HTR-8/SVneo (cell line): Measurements from ENCODE around the gene RPUSD1.
"Not testable (repeated sequence)": the region's sequence is repeated elsewhere in the genome, so short reads cannot be mapped to it uniquely, and the experiment has no call there.

Experiments used
- DNase-seq: peaks from one replicate; pipeline ENCODE4 v3.0.0; 2011; ENCODE audit warnings: low spot score, mixed read lengths; ENCODE audit not compliant: insufficient read length
- FAIRE-seq: peaks from 2 replicates; lab custom pipeline; 2011; peaks lifted over from hg19 to GRCh38; lab: Jason Lieb, UNC

RPUSD1 gene, protein sequence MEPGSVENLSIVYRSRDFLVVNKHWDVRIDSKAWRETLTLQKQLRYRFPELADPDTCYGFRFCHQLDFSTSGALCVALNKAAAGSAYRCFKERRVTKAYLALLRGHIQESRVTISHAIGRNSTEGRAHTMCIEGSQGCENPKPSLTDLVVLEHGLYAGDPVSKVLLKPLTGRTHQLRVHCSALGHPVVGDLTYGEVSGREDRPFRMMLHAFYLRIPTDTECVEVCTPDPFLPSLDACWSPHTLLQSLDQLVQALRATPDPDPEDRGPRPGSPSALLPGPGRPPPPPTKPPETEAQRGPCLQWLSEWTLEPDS

DNA sequence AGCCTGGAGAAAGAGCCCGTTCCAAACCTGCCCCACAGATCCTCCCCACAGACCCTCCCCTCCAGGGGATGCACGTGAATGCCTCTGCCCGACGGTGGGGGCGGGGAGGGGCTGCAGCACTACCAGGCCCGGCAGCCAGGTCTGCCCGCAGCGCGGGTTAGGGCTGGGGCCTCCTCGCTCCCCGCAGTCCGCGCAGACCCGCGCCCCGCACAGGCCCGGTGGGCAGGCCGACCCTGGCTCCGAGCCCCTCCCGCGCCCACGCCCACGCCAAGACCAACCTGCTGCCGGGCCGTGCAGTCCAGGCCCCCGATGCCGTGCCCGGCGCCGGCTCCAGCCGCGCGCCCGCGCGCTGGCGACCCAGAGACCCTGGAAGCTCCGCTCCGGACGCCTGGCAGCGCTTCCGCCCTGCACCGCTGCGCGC lies at the start of gene RPUSD1:
RPUSD1 (minus strand) TSS at position 404 of the 421 bp plus-strand sequence. CDS start 644 bp downstream, outside the sequence.
- no peak for FAIRE-seq
- DNase-seq, result no peak

DNA sequence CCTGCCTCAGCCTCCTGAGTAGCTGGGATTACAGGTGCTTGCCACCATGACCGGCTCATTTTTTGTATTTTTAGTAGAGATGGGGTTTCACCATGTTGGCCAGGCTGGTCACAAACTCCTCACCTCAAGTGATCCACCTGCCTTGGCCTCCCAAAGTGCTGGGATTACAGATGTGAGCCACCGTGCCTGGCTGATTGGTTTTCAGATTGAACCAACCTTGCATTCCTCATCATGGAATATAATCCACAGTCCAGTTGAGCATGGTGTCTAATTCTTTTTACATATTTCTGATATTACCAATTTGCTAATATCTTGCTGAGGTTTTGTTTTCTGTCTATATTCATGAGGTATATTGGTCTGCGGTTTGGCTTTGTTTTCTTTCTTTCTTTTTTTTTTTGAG lies 48.6 kb upstream of the RPUSD1 start:
- not testable (repeated sequence) for FAIRE-seq

GRCh38 chr16:836221-836620 lies 48.0 kb upstream of the RPUSD1 start:
- no peak for FAIRE-seq

More for the DNA sequence above, 48.6 kb upstream of the RPUSD1 start:
- DNase-seq, result not testable (repeated sequence)

GRCh38 chr16:835373-835772 lies 47.2 kb upstream of the RPUSD1 start:
- no peak for DNase-seq
- no peak for FAIRE-seq

More at GRCh38 chr16:836221-836620, 48.0 kb upstream of the RPUSD1 start:
- DNase-seq, result no peak

DNA sequence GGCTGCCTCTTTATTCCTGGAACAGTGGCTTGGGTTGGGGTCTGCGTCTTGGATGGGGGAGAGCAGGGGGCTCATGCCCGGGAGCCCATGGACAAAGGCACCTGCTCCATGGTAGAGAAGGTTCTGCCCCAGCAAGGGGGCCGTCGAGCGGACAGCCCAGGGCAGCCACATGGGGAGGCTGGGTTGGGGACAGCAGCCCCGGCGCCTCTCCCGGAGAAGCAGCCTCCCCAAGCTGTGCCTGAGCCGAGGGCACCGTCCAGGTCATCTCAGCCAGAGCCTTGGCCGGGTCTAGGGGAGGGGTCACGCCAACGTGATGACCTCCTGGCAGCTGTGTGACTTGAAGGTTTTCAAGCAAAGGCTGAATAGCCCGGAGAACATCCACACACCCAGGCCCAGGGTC lies 45.2 kb upstream of the RPUSD1 start:
- FAIRE-seq, result no peak
- no peak for DNase-seq

DNA sequence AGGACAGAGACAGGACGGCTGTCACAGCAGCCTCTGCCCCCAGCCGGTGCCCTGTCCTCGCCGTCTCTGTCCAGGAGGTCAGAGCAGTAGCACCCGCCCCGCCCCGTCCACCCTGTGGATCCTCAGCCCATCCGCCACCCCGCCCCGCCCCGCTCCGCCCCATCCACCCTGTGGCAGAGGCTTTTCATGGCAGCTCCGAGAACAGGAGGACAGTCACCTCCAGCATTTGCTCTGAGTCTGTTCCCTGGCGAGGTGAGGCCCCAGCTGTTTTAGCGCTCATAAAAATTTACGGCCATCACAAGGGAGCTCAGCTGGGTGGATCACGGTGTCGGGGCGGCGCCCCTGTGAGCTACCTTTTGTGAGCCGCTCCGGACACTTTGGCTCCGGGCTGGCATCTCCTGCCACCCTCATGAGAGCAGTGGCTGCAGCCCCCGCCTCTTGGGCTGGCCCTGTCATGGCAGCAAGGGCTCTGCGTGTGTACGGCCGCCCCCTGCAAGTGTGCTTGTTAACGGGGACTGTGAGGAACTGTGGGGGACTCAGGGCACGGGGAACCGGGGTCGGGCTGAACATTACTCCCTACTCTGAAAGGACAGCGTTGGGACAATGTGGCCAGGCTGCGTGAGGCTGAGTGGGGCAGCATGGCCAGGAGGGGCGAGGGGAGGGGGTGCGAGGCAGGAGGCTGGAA lies 44.6 kb upstream of the RPUSD1 start:
- no peak for FAIRE-seq
- no peak for DNase-seq

- no peak for FAIRE-seq
- DNase-seq, result no peak
Observed at GRCh38 chr16:831571-832413, 43.6 kb upstream of the RPUSD1 start.

- FAIRE-seq (no peak), DNase-seq (no peak)
Observed at GRCh38 chr16:830871-831570, 42.8 kb upstream of the RPUSD1 start.

DNA sequence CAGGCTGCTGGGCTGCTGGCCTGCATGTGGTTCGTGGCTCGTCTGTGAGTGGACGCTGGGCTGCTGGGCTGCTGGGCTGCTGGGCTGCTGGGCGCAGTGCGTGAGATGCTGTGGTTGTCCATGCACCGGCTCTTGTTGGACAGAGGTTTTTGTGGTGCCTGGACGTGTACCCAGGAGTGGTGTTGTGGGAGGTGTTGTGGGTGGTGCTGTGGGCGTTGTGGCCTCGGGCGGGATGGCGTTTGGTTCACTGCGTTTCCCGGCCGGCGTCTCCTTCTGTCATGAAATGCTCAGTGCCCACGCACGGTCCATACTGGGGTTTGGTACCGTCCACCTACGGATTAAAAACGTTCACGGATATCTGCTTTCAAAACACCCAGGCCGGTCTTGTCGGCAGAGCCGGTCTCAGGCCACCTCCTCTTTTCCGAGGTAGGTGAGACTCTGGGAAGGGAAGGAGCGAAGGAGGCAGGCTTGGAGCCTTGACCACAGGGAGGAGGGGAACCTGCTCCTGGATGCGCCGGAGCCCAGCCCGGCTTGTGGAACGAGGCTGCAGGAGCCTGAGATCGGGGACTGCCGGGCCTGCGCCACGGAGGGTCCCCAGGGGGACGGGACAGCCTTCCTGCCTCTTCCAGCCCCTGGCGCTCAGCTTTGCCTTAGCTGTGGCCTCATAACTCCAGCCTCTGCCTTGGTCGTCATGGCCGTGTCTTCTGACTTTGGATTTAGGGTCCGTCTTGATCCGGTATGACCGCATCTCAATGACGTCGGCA lies 42.1 kb upstream of the RPUSD1 start:
- DNase-seq, result no peak
- FAIRE-seq, result no peak

GRCh38 chr16:828891-829290 lies 40.7 kb upstream of the RPUSD1 start:
- no peak for FAIRE-seq
- no peak for DNase-seq

- DNase-seq, result no peak
- FAIRE-seq, result no peak
Observed at GRCh38 chr16:827513-827912, 39.3 kb upstream of the RPUSD1 start.

GRCh38 chr16:825341-826061 lies 37.3 kb upstream of the RPUSD1 start:
- FAIRE-seq (no peak), DNase-seq (no peak)

DNA sequence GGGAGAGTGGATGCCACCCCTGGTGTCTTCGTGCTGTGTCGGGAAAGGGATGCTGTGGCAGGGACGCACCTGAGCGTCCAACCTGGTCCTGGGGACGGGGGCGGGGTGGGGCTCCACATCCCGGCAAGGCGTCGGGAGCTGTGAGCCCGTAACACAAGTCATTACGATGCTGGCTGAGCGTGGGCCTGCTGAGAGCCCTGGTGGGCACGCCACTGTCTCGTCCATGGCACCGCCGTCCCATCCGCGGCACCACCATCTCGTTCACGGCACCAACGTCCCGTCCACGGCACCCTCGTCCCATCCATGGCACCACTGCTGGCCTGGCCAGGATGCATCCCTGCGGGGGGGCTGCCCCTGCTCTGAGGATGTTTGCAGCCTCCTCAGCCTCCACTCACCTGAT lies 36.4 kb upstream of the RPUSD1 start:
- DNase-seq (no peak), FAIRE-seq (no peak)

- no peak for DNase-seq
- FAIRE-seq, result peak; percentile 79
Observed at GRCh38 chr16:824194-824593, 36.0 kb upstream of the RPUSD1 start.

DNA sequence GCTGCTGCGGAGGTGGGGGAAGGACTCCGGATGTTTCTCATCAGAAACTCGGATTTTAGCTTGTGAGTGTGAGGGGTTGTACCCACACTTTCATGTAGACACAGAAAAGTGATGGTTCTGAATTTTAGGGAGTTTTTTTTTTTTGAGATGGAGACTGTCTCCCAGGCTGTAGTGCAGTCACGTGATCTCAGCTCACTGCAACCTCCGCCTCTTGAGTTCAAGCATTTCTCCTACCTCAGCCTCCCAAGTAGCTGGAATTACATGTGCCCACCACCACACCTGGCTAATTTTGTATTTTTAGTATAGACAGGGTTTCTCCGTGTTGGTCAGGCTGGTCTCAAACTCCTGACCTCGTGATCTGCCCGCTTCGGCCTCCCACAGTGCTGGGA lies 34.7 kb upstream of the RPUSD1 start:
- DNase-seq, result no peak
- no peak for FAIRE-seq

DNA sequence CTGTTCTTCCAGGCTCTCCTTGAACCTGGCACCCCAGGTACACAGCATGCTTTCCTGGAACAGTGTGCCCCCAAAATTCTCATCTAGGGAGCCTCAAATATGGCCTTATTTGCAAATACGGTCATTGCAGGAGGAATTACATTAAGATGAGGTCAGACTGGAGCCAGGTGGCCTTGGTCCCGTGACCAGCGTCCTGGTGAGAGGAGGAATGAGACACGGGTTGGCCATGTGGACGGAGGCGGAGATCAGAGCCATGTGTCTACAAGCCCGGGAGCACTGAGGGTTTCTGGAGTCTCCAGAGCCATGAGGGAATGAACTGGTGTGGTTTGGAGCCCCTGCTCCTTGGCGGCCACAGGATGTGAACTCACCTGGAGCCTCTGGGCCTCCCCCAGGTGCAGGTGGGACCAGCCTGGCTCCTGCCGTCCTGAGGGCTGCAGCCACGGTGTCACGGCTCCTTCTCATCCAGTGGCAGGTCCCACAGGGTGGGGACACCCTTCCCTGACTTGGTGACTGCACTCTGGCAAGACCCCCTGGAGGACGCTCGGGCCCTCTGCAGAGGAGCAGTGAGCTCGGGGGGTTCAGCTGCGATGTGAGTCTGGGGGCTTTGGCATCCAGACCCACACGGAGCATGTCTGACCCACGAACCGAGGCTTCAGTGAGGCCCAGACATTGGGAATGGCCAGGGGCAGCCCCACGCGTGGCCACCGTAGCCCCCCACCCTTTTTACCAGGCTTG lies 34.2 kb upstream of the RPUSD1 start:
- FAIRE-seq, result no peak
- no peak for DNase-seq

GRCh38 chr16:821751-822150 lies 33.6 kb upstream of the RPUSD1 start:
- FAIRE-seq (no peak), DNase-seq (no peak)

- FAIRE-seq (no peak), DNase-seq (no peak)
Observed at GRCh38 chr16:820748-821147, 32.6 kb upstream of the RPUSD1 start.
